Endothelial cell of umbilical vein (primary cell): ENCODE data around the gene CCBE1. TPM values are rescaled to one million over a fixed set of nuclear protein-coding genes. Genes with fewer than 3 reads are reported as not detected.

Source experiments
- BruUV-seq: library from RNA; stranded (reverse); fragments of 400-500 nt; replicated peaks from 2 replicates; lab custom pipeline; 2021; lab: Mats Ljungman, UMichigan
- CTCF ChIA-PET: fragments of 300-600, 350-600 bp; sonication (Branson Sonifier 250); formaldehyde crosslinking; loops from one replicate; lab custom pipeline; 2021; ENCODE audit warnings: antibody characterized with exemption, inconsistent platforms; lab: Charles Lee
- POLR2A ChIA-PET: fragments of 300-600, 350-600 bp; sonication (Branson Sonifier 250); formaldehyde crosslinking; loops from one replicate; lab custom pipeline; 2021; ENCODE audit warnings: antibody characterized with exemption, inconsistent platforms; lab: Charles Lee
- DNase-seq: peaks from one replicate; pipeline ENCODE4 v3.0.0-alpha.2; 2011; ENCODE audit warnings: low read depth, low spot score
- FAIRE-seq: peaks from 2 replicates; lab custom pipeline; 2011; peaks lifted over from hg19 to GRCh38; lab: Jason Lieb, UNC
- H2AFZ ChIP-seq: 2 replicates; pipeline ENCODE4 v1.6.0; 2012; ENCODE audit warnings: low read depth, low read length, control low read depth, inconsistent platforms
- H3K27ac ChIP-seq: 2 replicates; pipeline ENCODE4 v1.5.1; 2011; ENCODE audit warnings: low read depth, mild to moderate bottlenecking, control low read depth, low read length, moderate library complexity; ENCODE audit not compliant: insufficient read depth
- H3K27me3 ChIP-seq, 2 experiments: 2 replicates each; pipeline versions ENCODE4 v1.6.0 to v1.6.1; 2011; ENCODE audit warnings: low read length in 2 of 2, mixed read lengths in 1 of 2; ENCODE audit not compliant: control insufficient read depth in 2 of 2, insufficient read depth in 2 of 2
- H3K36me3 ChIP-seq, 2 experiments: 2 replicates in 1 of 2; 3 replicates in 1 of 2; pipeline ENCODE4 v1.5.1; 2011; ENCODE audit warnings: low read length in 2 of 2, mild to moderate bottlenecking in 1 of 2, moderate library complexity in 1 of 2; ENCODE audit not compliant: control insufficient read depth in 2 of 2, insufficient read depth in 2 of 2; ENCODE audit errors: extremely low read depth in 1 of 2
- H3K4me1 ChIP-seq: 3 replicates; pipeline ENCODE4 v1.5.1; 2011; ENCODE audit warnings: mild to moderate bottlenecking, low read length; ENCODE audit not compliant: control insufficient read depth, insufficient read depth; ENCODE audit errors: extremely low read depth
- H3K4me2 ChIP-seq: 2 replicates; pipeline ENCODE4 v1.6.1; 2011; ENCODE audit warnings: low read length, control low read depth, mixed read lengths; ENCODE audit not compliant: insufficient read depth
- H3K4me3 ChIP-seq, 3 experiments: fragments of 200-600 bp in 1 of 3; sonication (generic), shearing (Covaris generic) in 1 of 3; replicated peaks in 1 of 3; 2 replicates each; pipeline ENCODE4 v1.5.1; 2011 to 2016; ENCODE audit warnings: control low read depth in 3 of 3, low read length in 3 of 3, mild to moderate bottlenecking in 2 of 3, inconsistent platforms in 1 of 3, low read depth in 1 of 3, moderate library complexity in 1 of 3; ENCODE audit not compliant: insufficient read depth in 1 of 3
- H3K79me2 ChIP-seq: 2 replicates; pipeline ENCODE4 v1.6.0; 2012; ENCODE audit warnings: low read length, inconsistent platforms; ENCODE audit not compliant: control insufficient read depth, insufficient read depth
- H3K9ac ChIP-seq: replicated peaks from 2 replicates; pipeline ENCODE3; 2011; ENCODE audit warnings: low read length, control low read depth; ENCODE audit not compliant: insufficient read depth; ENCODE audit errors: extremely low read depth
- H3K9me1 ChIP-seq: replicated peaks from 3 replicates; pipeline ENCODE4 v1.6.0; 2011; ENCODE audit warnings: mild to moderate bottlenecking, low read length; ENCODE audit not compliant: control insufficient read depth, insufficient read depth; ENCODE audit errors: extremely low read depth
- H3K9me3 ChIP-seq: replicated peaks from 2 replicates; pipeline ENCODE4 v1.5.1; 2012; ENCODE audit warnings: low read length, inconsistent platforms; ENCODE audit not compliant: control insufficient read depth, insufficient read depth
- H4K20me1 ChIP-seq: replicated peaks from 2 replicates; pipeline ENCODE3; 2011; ENCODE audit warnings: mild to moderate bottlenecking, low read length; ENCODE audit not compliant: control insufficient read depth, insufficient read depth; ENCODE audit errors: extremely low read depth
- CTCF ChIP-seq, 2 donors: IDR thresholded peaks; 1 replicate in 1 of 2; 2 replicates in 1 of 2; pipeline ENCODE4 v1.5.1; 2011; ENCODE audit warnings: low read length in 2 of 2, mild to moderate bottlenecking in 2 of 2, moderate library complexity in 2 of 2, control low read depth in 1 of 2, inconsistent platforms in 1 of 2, low read depth in 1 of 2; ENCODE audit not compliant: insufficient read depth in 1 of 2; ENCODE audit errors: extremely low read depth in 1 of 2
- EZH2 ChIP-seq: IDR thresholded peaks from 2 replicates; pipeline ENCODE4 v1.6.1; 2012; ENCODE audit warnings: borderline replicate concordance, low read depth, mild to moderate bottlenecking, moderate library complexity, low read length, inconsistent platforms; ENCODE audit not compliant: severe bottlenecking
- FOS ChIP-seq: IDR thresholded peaks from 2 replicates; pipeline ENCODE4 v1.6.1; 2011; ENCODE audit warnings: mild to moderate bottlenecking, low read length, moderate library complexity, borderline replicate concordance; ENCODE audit not compliant: insufficient read depth
- GATA2 ChIP-seq: IDR thresholded peaks from 2 replicates; pipeline ENCODE4 v1.7.0; 2011; ENCODE audit warnings: low read depth, mild to moderate bottlenecking, moderate library complexity, mixed read lengths, low read length; ENCODE audit not compliant: insufficient read length, insufficient read depth
- JUN ChIP-seq: IDR thresholded peaks from 2 replicates; pipeline ENCODE4 v1.6.1; 2011; ENCODE audit warnings: borderline replicate concordance, low read depth; ENCODE audit not compliant: insufficient read length, insufficient read depth
- MAX ChIP-seq: IDR thresholded peaks from 2 replicates; pipeline ENCODE4 v1.6.1; 2011; ENCODE audit not compliant: insufficient read depth, insufficient read length
- MYC ChIP-seq: IDR thresholded peaks from one replicate; pipeline ENCODE4 v1.6.1; 2011; ENCODE audit warnings: mild to moderate bottlenecking, low read depth, low read length
- POLR2A ChIP-seq: IDR thresholded peaks from 2 replicates; pipeline ENCODE4 v1.6.1; 2012; ENCODE audit warnings: low read depth, mild to moderate bottlenecking, control low read depth, low read length
- POLR2AphosphoS5 ChIP-seq: IDR thresholded peaks from 2 replicates; pipeline ENCODE4 v1.6.1; 2012; ENCODE audit warnings: low read depth, mild to moderate bottlenecking, control low read depth, low read length, moderate library complexity; ENCODE audit not compliant: insufficient read depth
- dilution Hi-C: fragments of 300-500 bp; cut with MboI; formaldehyde crosslinking; loops from one replicate; pipeline ENCODE4 v1.15.0; 2019; ENCODE audit warnings: low sequenced_read_pairs; ENCODE audit not compliant: extremely low pct_ligation_motif_present
- intact Hi-C: fragments of 100-400 bp; cut with micrococcal nuclease; formaldehyde crosslinking; loops from one replicate; pipeline ENCODE4 v1.10.0; 2022
- polyA plus RNA-seq, 4 experiments: library from polyadenylated mRNA; depleted of rRNA in 3 of 4; stranded (reverse) in 3 of 4; unstranded in 1 of 4; fragments of >200 nt; gene quantifications; 2 replicates each; pipeline versions ENCODE4 v1.2.1 to v1.2.3, GENCODE V29; 2011 to 2012; ENCODE audit warnings: missing spikeins in 1 of 4
- total RNA-seq: library from RNA; stranded (reverse); gene quantifications from 2 replicates; pipeline ENCODE4 v1.2.3, GENCODE V29; 2021

CCBE1 gene
- total and polyA plus RNA-seq, 2 donors (not counting 3 experiments of a cell fraction or from before 2014, with no cell fraction given) = 0.04 TPM; not detected in 1

GRCh38 chr18:59547581-59548182 is 149.5 kb downstream of the CCBE1 start:
- H3K4me2 ChIP-seq = no peak overlapping the region
- dilution Hi-C loops (no loop called here), intact Hi-C loops (no loop called here)
- TF ChIP-seq FOS (no peak), POLR2A (no peak), MAX (no peak), GATA2 (no peak), POLR2AphosphoS5 (no peak), EZH2 (no peak), JUN (no peak), MYC (no peak), CTCF (IDR thresholded peaks at IDR 0.05; ENCODE audit: extremely low read depth in 1 of 2, insufficient read depth in 1 of 2, low read depth in 1 of 2, low read length in 2 of 2) (no peak)
- DNase-seq = no peak
- H2AFZ ChIP-seq = no peak overlapping the region
- ChIA-PET POLR2A (no interaction called here), CTCF (interaction anchor here (1.1 kb wide), 1 partner anchor 14 kb away, joined by 3 read pairs; no protein-coding TSS in a partner anchor)
- no peak overlapping the region for H3K27ac ChIP-seq
- no peaks in the 10 kb centered on the region for H3K27me3 ChIP-seq
- no TSS peak for BruUV-seq
- no peak overlapping the region for H3K4me3 ChIP-seq
- no peak overlapping the region for H3K9ac ChIP-seq
- no peaks in the 10 kb centered on the region for H3K9me1 ChIP-seq
- no peaks in the 10 kb centered on the region for H4K20me1 ChIP-seq
- no peak for FAIRE-seq
- H3K36me3 ChIP-seq = no peaks in the 10 kb centered on the region
- no peaks in the 10 kb centered on the region for H3K79me2 ChIP-seq
- no peaks in the 10 kb centered on the region for H3K9me3 ChIP-seq
- H3K4me1 ChIP-seq = no peaks in the 10 kb centered on the region
